ENCODE data around the gene AKR1D1. TPM values are rescaled to one million over a fixed set of nuclear protein-coding genes. Genes with fewer than 3 reads are reported as not detected.

AKR1D1 gene
- total RNA-seq, 1 experiment from 2014 or later, result not detected

DNA sequence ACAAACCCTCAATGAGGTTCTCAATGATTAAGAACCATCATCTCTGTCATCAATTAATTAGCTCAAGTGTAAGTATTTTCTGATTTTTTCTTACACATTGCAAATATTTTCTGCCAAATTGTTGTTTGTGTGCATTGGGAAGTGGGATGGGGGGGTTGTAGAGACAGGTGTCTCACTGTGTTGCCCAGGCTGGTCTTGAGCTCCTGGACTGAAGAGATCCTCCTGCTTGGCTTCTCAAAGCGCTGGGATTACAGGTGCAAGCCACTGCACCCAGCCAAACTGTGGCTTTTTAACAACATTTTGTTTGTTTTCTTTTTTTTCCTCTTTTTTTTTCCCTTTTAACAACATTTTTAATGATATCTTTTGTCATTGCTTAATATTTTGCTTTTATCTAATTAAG is 87.5 kb downstream of the AKR1D1 start:
- Histone ChIP-seq H3K27ac (ENCODE audit: low read length) (no peak overlapping the region), H3K27me3 (ENCODE audit: low read length) (no peaks in the 10 kb centered on the region), H4K20me1 (ENCODE audit: low read length) (no peaks in the 10 kb centered on the region), H3K36me3 (ENCODE audit: low read depth, low read length) (no peaks in the 10 kb centered on the region), H3K9me2 (replicated peaks; ENCODE audit: low read length) (no peaks in the 10 kb centered on the region), H3K79me2 (ENCODE audit: low read length) (no peaks in the 10 kb centered on the region), H3K9ac (ENCODE audit: low read length) (no peak overlapping the region), H3K4me2 (ENCODE audit: low read length) (no peak overlapping the region), H3K9me3 (ENCODE audit: low read length) (no peaks in the 10 kb centered on the region), H2AFZ (ENCODE audit: low read length) (no peak overlapping the region), H3K4me1 (ENCODE audit: insufficient read depth, low read length) (peaks cover 4% of the 10 kb centered on the region; the same call in 1 of the 2 replicates), H3F3A (ENCODE audit: low read length, unreplicated experiment) (no peaks in the 10 kb centered on the region), H3K4me3 (ENCODE audit: low read length) (no peak overlapping the region)
- DNase-seq (no peak), ATAC-seq (no peak)
- ChIA-PET CTCF (no interaction called here), POLR2A (ENCODE audit: unreplicated experiment) (no interaction called here)
- TF ChIP-seq EZH2phosphoT487 (IDR thresholded peaks at IDR 0.05; ENCODE audit: borderline replicate concordance, low read length) (no peak), EZH2 (IDR thresholded peaks at IDR 0.05; ENCODE audit: low read length, unreplicated experiment) (no peak)
- TF ChIP-seq, protein P1, sequence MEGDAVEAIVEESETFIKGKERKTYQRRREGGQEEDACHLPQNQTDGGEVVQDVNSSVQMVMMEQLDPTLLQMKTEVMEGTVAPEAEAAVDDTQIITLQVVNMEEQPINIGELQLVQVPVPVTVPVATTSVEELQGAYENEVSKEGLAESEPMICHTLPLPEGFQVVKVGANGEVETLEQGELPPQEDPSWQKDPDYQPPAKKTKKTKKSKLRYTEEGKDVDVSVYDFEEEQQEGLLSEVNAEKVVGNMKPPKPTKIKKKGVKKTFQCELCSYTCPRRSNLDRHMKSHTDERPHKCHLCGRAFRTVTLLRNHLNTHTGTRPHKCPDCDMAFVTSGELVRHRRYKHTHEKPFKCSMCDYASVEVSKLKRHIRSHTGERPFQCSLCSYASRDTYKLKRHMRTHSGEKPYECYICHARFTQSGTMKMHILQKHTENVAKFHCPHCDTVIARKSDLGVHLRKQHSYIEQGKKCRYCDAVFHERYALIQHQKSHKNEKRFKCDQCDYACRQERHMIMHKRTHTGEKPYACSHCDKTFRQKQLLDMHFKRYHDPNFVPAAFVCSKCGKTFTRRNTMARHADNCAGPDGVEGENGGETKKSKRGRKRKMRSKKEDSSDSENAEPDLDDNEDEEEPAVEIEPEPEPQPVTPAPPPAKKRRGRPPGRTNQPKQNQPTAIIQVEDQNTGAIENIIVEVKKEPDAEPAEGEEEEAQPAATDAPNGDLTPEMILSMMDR (conservative IDR thresholded peaks at IDR 0.05; ENCODE audit: low read depth, low read length), result no peak
- intact Hi-C loops (cut with micrococcal nuclease), result loop anchor here (5.0 kb wide), 1 partner anchor 299 kb away; the partner anchor contains the start of gene TRIM24
- BruUV-seq (replicated peaks), result no TSS peak

DNA sequence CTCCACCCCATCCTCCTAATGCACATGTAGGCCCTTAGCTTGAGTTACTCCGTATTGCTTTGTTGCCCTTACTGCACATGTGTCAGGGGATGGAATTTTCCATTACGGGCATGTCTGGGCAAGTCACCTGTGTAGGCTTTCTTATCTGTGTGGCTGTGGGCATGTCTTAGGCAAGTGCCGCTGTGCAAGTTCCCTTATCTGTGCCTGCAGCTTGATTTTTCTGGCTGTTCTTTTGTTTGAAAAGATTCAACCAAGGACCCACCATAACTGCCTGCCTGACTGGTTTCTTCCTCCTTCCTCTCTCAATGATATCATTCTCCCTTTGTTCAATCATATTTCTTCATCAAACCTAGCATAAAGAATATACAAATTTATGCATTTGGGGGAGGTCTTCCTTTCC is 88.5 kb downstream of the AKR1D1 start:
- no TSS peak for BruUV-seq (replicated peaks)
- Histone ChIP-seq H3K36me3 (ENCODE audit: low read depth, low read length) (no peaks in the 10 kb centered on the region), H3K9me2 (replicated peaks; ENCODE audit: low read length) (no peaks in the 10 kb centered on the region), H3K4me1 (ENCODE audit: insufficient read depth, low read length) (peaks cover 4% of the 10 kb centered on the region; the same call in 1 of the 2 replicates), H4K20me1 (ENCODE audit: low read length) (no peaks in the 10 kb centered on the region), H3K27ac (ENCODE audit: low read length) (no peak overlapping the region), H3K79me2 (ENCODE audit: low read length) (no peaks in the 10 kb centered on the region), H3F3A (ENCODE audit: low read length, unreplicated experiment) (no peaks in the 10 kb centered on the region), H3K9ac (ENCODE audit: low read length) (no peak overlapping the region), H3K4me2 (ENCODE audit: low read length) (no peak overlapping the region), H2AFZ (ENCODE audit: low read length) (no peak overlapping the region), H3K27me3 (ENCODE audit: low read length) (no peaks in the 10 kb centered on the region), H3K4me3 (ENCODE audit: low read length) (no peak overlapping the region), H3K9me3 (ENCODE audit: low read length) (no peaks in the 10 kb centered on the region)
- ChIA-PET POLR2A (ENCODE audit: unreplicated experiment) (no interaction called here), CTCF (no interaction called here)
- TF ChIP-seq, protein P1 (conservative IDR thresholded peaks at IDR 0.05; ENCODE audit: low read depth, low read length), result no peak
- no peak for TF ChIP-seq EZH2 (IDR thresholded peaks at IDR 0.05; ENCODE audit: low read length, unreplicated experiment)
- no peak for TF ChIP-seq EZH2phosphoT487 (IDR thresholded peaks at IDR 0.05; ENCODE audit: borderline replicate concordance, low read length)
- intact Hi-C loops (cut with micrococcal nuclease), result loop anchor here (5.0 kb wide), 1 partner anchor 297 kb away; the partner anchor contains the start of gene TRIM24
- DNase-seq (no peak), ATAC-seq (no peak)

DNA sequence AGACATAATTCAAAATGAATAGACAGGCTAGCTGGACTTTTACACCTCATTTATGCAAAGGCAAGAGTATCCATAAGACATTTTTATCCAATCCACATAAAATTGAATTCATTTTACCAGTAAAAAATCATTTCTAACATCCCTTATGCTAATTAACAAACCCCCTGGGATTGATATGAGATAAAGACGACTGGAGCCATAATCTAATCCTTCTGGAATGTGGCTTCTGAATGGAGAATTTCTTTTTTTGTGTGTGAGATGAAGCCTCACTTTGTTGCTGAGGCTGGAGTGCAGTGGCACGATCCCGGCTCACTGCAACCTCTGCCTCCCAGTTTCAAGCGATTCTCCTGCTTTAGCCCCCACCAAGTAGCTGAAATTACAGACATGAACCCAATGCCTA is 90.4 kb downstream of the AKR1D1 start:
- Histone ChIP-seq H3K9ac (ENCODE audit: low read length) (no peak overlapping the region), H3K9me2 (replicated peaks; ENCODE audit: low read length) (no peaks in the 10 kb centered on the region), H3F3A (ENCODE audit: low read length, unreplicated experiment) (no peaks in the 10 kb centered on the region), H3K27ac (ENCODE audit: low read length) (no peak overlapping the region), H3K36me3 (ENCODE audit: low read depth, low read length) (no peaks in the 10 kb centered on the region), H3K9me3 (ENCODE audit: low read length) (no peaks in the 10 kb centered on the region), H2AFZ (ENCODE audit: low read length) (no peak overlapping the region), H3K4me2 (ENCODE audit: low read length) (no peak overlapping the region), H4K20me1 (ENCODE audit: low read length) (no peaks in the 10 kb centered on the region), H3K79me2 (ENCODE audit: low read length) (no peaks in the 10 kb centered on the region), H3K4me1 (ENCODE audit: insufficient read depth, low read length) (no peaks in the 10 kb centered on the region), H3K4me3 (ENCODE audit: low read length) (no peak overlapping the region), H3K27me3 (ENCODE audit: low read length) (no peaks in the 10 kb centered on the region)
- ChIA-PET POLR2A (ENCODE audit: unreplicated experiment) (no interaction called here), CTCF (no interaction called here)
- BruUV-seq (replicated peaks), result no TSS peak
- intact Hi-C loops (cut with micrococcal nuclease), result no loop called here
- no peak for ATAC-seq
- no peak for DNase-seq
- no peak for TF ChIP-seq EZH2phosphoT487 (IDR thresholded peaks at IDR 0.05; ENCODE audit: borderline replicate concordance, low read length)
- TF ChIP-seq, protein P1 (conservative IDR thresholded peaks at IDR 0.05; ENCODE audit: low read depth, low read length), result no peak
- TF ChIP-seq EZH2 (IDR thresholded peaks at IDR 0.05; ENCODE audit: low read length, unreplicated experiment), result no peak
